ENCODE data around the gene MLPH. TPM values are rescaled to one million over a fixed set of nuclear protein-coding genes. Genes with fewer than 3 reads are reported as not detected.

The MLPH gene
- polyA plus RNA-seq, 1 of the 3 experiments (the other 2 are of a cell fraction) = 93.6 TPM

DNA sequence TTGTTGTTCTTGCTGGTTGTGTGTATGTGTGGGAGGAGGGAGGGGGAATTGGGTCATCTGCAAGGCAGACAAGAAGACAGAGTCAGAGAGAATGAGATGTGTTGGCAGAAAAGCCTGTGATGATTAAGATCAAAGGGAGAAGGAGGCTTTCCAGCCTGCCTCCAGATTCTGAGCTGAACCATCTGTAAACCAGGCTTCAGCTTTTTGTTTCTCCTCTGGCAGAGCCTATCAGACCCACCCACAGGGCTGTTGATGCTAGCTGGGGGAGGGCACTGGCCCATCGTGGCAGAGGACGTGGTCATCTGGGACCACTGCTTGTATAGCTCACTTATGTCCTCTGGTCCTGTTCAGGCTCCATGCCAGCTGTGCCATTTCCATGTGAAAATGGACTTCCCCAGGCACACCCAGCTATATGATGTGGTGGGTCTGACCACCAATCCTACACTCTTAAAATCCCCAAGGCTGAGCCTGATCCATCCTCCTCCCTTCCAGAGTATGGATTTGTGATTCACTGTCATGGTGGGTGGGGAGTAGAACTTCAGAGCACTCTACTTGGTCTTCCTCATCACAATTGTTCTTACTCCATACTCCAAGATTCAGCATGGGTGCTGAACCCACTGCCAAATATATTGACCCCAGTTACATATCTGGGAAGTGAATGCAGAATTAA is 45.3 kb upstream of the MLPH start (continued):
- TF ChIP-seq MEF2A (IDR thresholded peaks at IDR 0.05; ENCODE audit: borderline replicate concordance, low read depth) = no peak
- TF ChIP-seq MXI1 (IDR thresholded peaks at IDR 0.05; ENCODE audit: low read depth, low read length) = no peak
- TF ChIP-seq EZH2phosphoT487 (IDR thresholded peaks at IDR 0.05; ENCODE audit: borderline replicate concordance, low read depth) = no peak
- no peak for TF ChIP-seq RXRA (IDR thresholded peaks at IDR 0.05; ENCODE audit: borderline replicate concordance, low read depth)
- TF ChIP-seq, protein P1, sequence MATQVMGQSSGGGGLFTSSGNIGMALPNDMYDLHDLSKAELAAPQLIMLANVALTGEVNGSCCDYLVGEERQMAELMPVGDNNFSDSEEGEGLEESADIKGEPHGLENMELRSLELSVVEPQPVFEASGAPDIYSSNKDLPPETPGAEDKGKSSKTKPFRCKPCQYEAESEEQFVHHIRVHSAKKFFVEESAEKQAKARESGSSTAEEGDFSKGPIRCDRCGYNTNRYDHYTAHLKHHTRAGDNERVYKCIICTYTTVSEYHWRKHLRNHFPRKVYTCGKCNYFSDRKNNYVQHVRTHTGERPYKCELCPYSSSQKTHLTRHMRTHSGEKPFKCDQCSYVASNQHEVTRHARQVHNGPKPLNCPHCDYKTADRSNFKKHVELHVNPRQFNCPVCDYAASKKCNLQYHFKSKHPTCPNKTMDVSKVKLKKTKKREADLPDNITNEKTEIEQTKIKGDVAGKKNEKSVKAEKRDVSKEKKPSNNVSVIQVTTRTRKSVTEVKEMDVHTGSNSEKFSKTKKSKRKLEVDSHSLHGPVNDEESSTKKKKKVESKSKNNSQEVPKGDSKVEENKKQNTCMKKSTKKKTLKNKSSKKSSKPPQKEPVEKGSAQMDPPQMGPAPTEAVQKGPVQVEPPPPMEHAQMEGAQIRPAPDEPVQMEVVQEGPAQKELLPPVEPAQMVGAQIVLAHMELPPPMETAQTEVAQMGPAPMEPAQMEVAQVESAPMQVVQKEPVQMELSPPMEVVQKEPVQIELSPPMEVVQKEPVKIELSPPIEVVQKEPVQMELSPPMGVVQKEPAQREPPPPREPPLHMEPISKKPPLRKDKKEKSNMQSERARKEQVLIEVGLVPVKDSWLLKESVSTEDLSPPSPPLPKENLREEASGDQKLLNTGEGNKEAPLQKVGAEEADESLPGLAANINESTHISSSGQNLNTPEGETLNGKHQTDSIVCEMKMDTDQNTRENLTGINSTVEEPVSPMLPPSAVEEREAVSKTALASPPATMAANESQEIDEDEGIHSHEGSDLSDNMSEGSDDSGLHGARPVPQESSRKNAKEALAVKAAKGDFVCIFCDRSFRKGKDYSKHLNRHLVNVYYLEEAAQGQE (IDR thresholded peaks at IDR 0.05; ENCODE audit: low read depth, low read length) = no peak
- TF ChIP-seq ELF1 (IDR thresholded peaks at IDR 0.05) = no peak
- 0 out of 2 replicates have a peak, but pooled peaks have one; percentile 15 for TF ChIP-seq POLR2AphosphoS5 (IDR thresholded peaks at IDR 0.05; ENCODE audit: low read depth, low read length)
- TF ChIP-seq RFX5 (IDR thresholded peaks at IDR 0.05; ENCODE audit: low read length) = no peak
- peak; percentile 75 for TF ChIP-seq GATA2 (CRISPR knock-in tag; IDR thresholded peaks at IDR 0.05)
- TF ChIP-seq USF2 (IDR thresholded peaks at IDR 0.05; ENCODE audit: borderline replicate concordance, low read depth, low read length) = no peak
- TF ChIP-seq TEAD4 (IDR thresholded peaks at IDR 0.05; ENCODE audit: borderline replicate concordance, insufficient read depth) = no peak
- TF ChIP-seq FOXJ3 (CRISPR knock-in tag; IDR thresholded peaks at IDR 0.05) = peak; percentile 37; the same call in 1 of the 2 replicates
- no peak for TF ChIP-seq FOXM1 (IDR thresholded peaks at IDR 0.05; ENCODE audit: low read depth)
- no peak for TF ChIP-seq SIN3A (IDR thresholded peaks at IDR 0.05; ENCODE audit: borderline replicate concordance, low read depth, low read length)
- TF ChIP-seq, protein P2, sequence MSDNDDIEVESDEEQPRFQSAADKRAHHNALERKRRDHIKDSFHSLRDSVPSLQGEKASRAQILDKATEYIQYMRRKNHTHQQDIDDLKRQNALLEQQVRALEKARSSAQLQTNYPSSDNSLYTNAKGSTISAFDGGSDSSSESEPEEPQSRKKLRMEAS (IDR thresholded peaks at IDR 0.05; ENCODE audit: low read depth) = peak; percentile 12; the same call in 1 of the 2 replicates
- TF ChIP-seq SMC3 (IDR thresholded peaks at IDR 0.05; ENCODE audit: low read depth, low read length) = no peak

- Histone ChIP-seq H3K9me3 (no peaks in the 10 kb centered on the region), H3K27me3 (ENCODE audit: insufficient read depth) (no peaks in the 10 kb centered on the region), H3K4me1 (ENCODE audit: control insufficient read depth in 1 of 2, insufficient read depth in 2 of 2, low read depth in 1 of 2, low read length in 1 of 2) (peaks cover 17 to 30% of the 10 kb centered on the region in 2 experiments), H3K27ac (ENCODE audit: low read depth in 2 of 2, low read length in 1 of 2) (no peak overlapping the region), H3K4me2 (no peak overlapping the region), H3K79me2 (ENCODE audit: insufficient read depth) (no peaks in the 10 kb centered on the region), H3K36me3 (replicated peaks in 1 of 2; ENCODE audit: control insufficient read depth in 1 of 2, insufficient read depth in 2 of 2, low read length in 1 of 2) (no peaks in the 10 kb centered on the region), H4K20me1 (ENCODE audit: insufficient read depth) (no peaks in the 10 kb centered on the region), H3K9ac (no peak overlapping the region), H3K9me2 (no peaks in the 10 kb centered on the region), H3K4me3 (ENCODE audit: low read depth in 2 of 2, low read length in 1 of 2) (no peak overlapping the region), H3F3A (replicated peaks; ENCODE audit: insufficient read depth) (peaks cover 18% of the 10 kb centered on the region), H2AFZ (ENCODE audit: low read depth) (no peak overlapping the region)
- no peak for DNase-seq
- ChIA-PET POLR2A (no interaction called here), CTCF (interaction anchor here (1.5 to 5.2 kb wide), 3 partner anchors 7 to 31 kb away, joined by 6 to 27 read pairs (median 14); no protein-coding TSS in a partner anchor)
- TF ChIP-seq NFIC (IDR thresholded peaks at IDR 0.05; ENCODE audit: borderline replicate concordance) (no peak), MEF2A (IDR thresholded peaks at IDR 0.05; ENCODE audit: borderline replicate concordance, low read depth) (no peak), NRF1 (IDR thresholded peaks at IDR 0.05; ENCODE audit: low read depth, low read length) (no peak), TCF12 (IDR thresholded peaks at IDR 0.05) (no peak), RAD21 (IDR thresholded peaks at IDR 0.05; ENCODE audit: low read length) (no peak), RFX5 (IDR thresholded peaks at IDR 0.05; ENCODE audit: low read length) (no peak), FOXM1 (IDR thresholded peaks at IDR 0.05; ENCODE audit: low read depth) (no peak), JUND (IDR thresholded peaks at IDR 0.05) (no peak), USF2 (IDR thresholded peaks at IDR 0.05; ENCODE audit: borderline replicate concordance, low read depth, low read length) (no peak), GABPA (IDR thresholded peaks at IDR 0.05; ENCODE audit: low read depth) (no peak)
- TF ChIP-seq, protein P3, sequence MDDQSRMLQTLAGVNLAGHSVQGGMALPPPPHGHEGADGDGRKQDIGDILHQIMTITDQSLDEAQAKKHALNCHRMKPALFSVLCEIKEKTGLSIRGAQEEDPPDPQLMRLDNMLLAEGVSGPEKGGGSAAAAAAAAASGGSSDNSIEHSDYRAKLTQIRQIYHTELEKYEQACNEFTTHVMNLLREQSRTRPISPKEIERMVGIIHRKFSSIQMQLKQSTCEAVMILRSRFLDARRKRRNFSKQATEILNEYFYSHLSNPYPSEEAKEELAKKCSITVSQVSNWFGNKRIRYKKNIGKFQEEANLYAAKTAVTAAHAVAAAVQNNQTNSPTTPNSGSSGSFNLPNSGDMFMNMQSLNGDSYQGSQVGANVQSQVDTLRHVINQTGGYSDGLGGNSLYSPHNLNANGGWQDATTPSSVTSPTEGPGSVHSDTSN (IDR thresholded peaks at IDR 0.05) = no peak
- WGBS (ENCODE audit: low lambda C conversion rate) = 88% methylated on average over 2 of the region's 2 CpGs
Observed at GRCh38 chr2:237444071-237444470, 43.0 kb upstream of the MLPH start.
